ENCODE results near the gene DYDC2.

The DYDC2 gene

GRCh38 chr10:80394358-80394916, 37.9 kb downstream of the DYDC2 start:
- H3K4me3 ChIP-seq (ENCODE audit: low read depth, low read length): no peak overlapping the region
- ChIA-PET CTCF (no interaction called here), POLR2A (no interaction called here)
- TF ChIP-seq, protein P1, sequence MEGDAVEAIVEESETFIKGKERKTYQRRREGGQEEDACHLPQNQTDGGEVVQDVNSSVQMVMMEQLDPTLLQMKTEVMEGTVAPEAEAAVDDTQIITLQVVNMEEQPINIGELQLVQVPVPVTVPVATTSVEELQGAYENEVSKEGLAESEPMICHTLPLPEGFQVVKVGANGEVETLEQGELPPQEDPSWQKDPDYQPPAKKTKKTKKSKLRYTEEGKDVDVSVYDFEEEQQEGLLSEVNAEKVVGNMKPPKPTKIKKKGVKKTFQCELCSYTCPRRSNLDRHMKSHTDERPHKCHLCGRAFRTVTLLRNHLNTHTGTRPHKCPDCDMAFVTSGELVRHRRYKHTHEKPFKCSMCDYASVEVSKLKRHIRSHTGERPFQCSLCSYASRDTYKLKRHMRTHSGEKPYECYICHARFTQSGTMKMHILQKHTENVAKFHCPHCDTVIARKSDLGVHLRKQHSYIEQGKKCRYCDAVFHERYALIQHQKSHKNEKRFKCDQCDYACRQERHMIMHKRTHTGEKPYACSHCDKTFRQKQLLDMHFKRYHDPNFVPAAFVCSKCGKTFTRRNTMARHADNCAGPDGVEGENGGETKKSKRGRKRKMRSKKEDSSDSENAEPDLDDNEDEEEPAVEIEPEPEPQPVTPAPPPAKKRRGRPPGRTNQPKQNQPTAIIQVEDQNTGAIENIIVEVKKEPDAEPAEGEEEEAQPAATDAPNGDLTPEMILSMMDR (IDR thresholded peaks at IDR 0.05; ENCODE audit: insufficient read depth, low read length, missing control alignments): no peak
- no peak for DNase-seq (ENCODE audit: low read depth, low spot score)

- no peak overlapping the region for H3K4me3 ChIP-seq (ENCODE audit: low read depth, low read length)
- ChIA-PET CTCF (no interaction called here), POLR2A (no interaction called here)
- no peak for DNase-seq (ENCODE audit: low read depth, low spot score)
- TF ChIP-seq, protein P1 (IDR thresholded peaks at IDR 0.05; ENCODE audit: insufficient read depth, low read length, missing control alignments): no peak
Observed at GRCh38 chr10:80397014-80397413, 40.4 kb downstream of the DYDC2 start.

DNA sequence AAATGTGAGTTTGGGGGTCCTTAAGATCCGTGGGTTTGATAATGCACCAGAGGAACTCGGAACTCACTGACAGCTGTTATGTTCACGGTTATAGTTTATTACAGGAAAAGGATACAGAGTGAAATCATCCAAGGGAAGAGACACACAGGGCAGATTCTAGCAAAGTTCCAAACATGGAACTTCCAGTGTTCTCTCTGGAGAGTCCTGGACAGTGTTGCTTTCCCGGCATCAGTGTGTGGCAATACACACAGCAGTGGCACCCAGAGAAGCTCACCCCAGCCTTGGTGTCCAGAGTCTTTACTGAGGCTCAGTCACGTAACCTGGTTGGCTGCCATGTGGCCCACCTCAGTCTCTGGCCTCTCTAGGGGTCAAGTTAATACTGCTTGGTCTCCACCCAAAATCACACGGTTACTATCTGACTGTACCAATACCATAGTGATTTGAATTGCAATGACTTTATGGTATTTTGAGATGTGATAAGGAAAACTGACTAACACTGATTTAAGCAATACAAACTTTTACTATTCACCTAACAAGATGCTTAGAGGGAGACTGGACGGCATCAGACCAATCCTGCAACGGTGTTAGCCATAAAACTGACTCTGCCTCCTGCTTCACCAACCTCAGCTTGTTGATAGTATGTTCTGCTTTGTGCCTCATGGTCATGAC, 43.7 kb downstream of the DYDC2 start:
- POLR2A ChIA-PET: no interaction called here
- no peak for DNase-seq (ENCODE audit: low read depth, low spot score)
- no peak overlapping the region for H3K4me3 ChIP-seq (ENCODE audit: low read depth, low read length)
- CTCF ChIA-PET: no interaction called here
- TF ChIP-seq, protein P1 (IDR thresholded peaks at IDR 0.05; ENCODE audit: insufficient read depth, low read length, missing control alignments): no peak

DNA sequence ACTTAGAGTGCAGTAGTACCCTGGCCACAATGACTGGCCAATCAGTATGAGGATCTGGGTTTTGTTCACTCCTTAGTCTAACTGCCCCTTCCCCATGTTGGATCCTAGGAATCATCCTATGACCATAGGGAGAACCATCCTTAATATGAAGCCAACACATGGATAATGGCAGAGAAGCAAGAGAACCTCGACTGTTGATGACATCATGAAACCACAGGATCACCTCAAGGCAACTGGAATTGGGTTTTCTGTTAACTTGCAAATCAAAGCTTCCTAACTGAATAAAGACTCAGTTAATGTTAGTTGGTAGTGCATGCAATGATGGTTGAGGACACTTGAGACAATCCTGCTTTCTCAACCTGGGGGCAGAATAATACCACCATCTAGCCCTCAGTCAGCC, 48.5 kb downstream of the DYDC2 start:
- ChIA-PET POLR2A (no interaction called here), CTCF (interaction anchor here (1.0 kb wide), 2 partner anchors 27 to 257 kb away, joined by 3 to 4 read pairs; no protein-coding TSS in a partner anchor)
- H3K4me3 ChIP-seq (ENCODE audit: low read depth, low read length): no peak overlapping the region
- TF ChIP-seq, protein P1 (IDR thresholded peaks at IDR 0.05; ENCODE audit: insufficient read depth, low read length, missing control alignments): no peak
- no peak for DNase-seq (ENCODE audit: low read depth, low spot score)

DNA sequence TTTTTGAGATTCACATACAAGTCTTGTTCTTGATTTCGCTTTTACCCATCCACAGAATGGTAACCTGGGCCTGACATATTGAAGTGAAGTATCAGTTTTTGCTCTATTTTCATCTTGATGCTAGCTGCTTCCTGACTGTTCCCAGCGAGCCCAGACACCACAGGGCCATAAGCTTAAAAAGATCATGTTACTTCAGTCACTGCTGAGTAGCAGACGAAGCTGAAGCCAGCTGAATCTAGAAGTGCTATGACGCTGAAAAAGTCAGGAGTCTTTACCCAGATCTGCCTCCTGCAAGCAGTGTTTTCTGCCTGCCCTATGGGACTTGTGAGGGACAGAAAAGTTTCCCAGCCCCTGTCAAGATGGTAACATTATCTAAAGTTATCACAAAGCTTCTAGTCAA, 49.0 kb downstream of the DYDC2 start:
- CTCF ChIA-PET: interaction anchor here (1.0 kb wide), 2 partner anchors 28 to 256 kb away, joined by 3 to 4 read pairs; no protein-coding TSS in a partner anchor
- TF ChIP-seq, protein P1 (IDR thresholded peaks at IDR 0.05; ENCODE audit: insufficient read depth, low read length, missing control alignments): no peak
- no peak overlapping the region for H3K4me3 ChIP-seq (ENCODE audit: low read depth, low read length)
- no peak for DNase-seq (ENCODE audit: low read depth, low spot score)
- POLR2A ChIA-PET: no interaction called here

- POLR2A ChIA-PET: no interaction called here
- CTCF ChIA-PET: no interaction called here
Observed at GRCh38 chr10:80406204-80406603, 49.6 kb downstream of the DYDC2 start.

More at GRCh38 chr10:80406204-80406603, 49.6 kb downstream of the DYDC2 start:
- TF ChIP-seq, protein P1 (IDR thresholded peaks at IDR 0.05; ENCODE audit: insufficient read depth, low read length, missing control alignments): no peak
- DNase-seq (ENCODE audit: low read depth, low spot score): no peak
- H3K4me3 ChIP-seq (ENCODE audit: low read depth, low read length): no peak overlapping the region

Data from AG04449 (cell line).